Epithelial cell of proximal tubule (primary cell): ENCODE measurements around the gene HNRNPM. TPM values are rescaled to one million over a fixed set of nuclear protein-coding genes. Genes with fewer than 3 reads are reported as not detected.

Source experiments
- DNase-seq: peaks from one replicate; pipeline ENCODE4 v3.0.0-alpha.2; 2011; ENCODE audit warnings: low read depth
- H3K4me3 ChIP-seq: 2 replicates; pipeline ENCODE4 v1.5.1; 2011; ENCODE audit warnings: low read depth, mild to moderate bottlenecking, low read length
- total RNA-seq: library from RNA; depleted of rRNA; stranded (reverse); fragments of >200 nt; gene quantifications from 2 replicates; pipeline ENCODE4 v1.2.3, GENCODE V29; 2015
- TF ChIP-seq, protein P1 (sequence below): conservative IDR thresholded peaks from 2 replicates; pipeline ENCODE4 v1.5.1; 2012; ENCODE audit warnings: low read depth, mild to moderate bottlenecking, low read length

HNRNPM gene
- total RNA-seq, 1 donor from 2014 or later: 134 TPM

GRCh38 chr19:8445488-8446001, 770 bp downstream of the HNRNPM start:
- TF ChIP-seq, protein P1, sequence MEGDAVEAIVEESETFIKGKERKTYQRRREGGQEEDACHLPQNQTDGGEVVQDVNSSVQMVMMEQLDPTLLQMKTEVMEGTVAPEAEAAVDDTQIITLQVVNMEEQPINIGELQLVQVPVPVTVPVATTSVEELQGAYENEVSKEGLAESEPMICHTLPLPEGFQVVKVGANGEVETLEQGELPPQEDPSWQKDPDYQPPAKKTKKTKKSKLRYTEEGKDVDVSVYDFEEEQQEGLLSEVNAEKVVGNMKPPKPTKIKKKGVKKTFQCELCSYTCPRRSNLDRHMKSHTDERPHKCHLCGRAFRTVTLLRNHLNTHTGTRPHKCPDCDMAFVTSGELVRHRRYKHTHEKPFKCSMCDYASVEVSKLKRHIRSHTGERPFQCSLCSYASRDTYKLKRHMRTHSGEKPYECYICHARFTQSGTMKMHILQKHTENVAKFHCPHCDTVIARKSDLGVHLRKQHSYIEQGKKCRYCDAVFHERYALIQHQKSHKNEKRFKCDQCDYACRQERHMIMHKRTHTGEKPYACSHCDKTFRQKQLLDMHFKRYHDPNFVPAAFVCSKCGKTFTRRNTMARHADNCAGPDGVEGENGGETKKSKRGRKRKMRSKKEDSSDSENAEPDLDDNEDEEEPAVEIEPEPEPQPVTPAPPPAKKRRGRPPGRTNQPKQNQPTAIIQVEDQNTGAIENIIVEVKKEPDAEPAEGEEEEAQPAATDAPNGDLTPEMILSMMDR: no peak
- H3K4me3 ChIP-seq: peak overlapping the region; percentile 93
- DNase-seq: no peak

GRCh38 chr19:8446061-8446709, 1.4 kb downstream of the HNRNPM start:
- DNase-seq: no peak
- TF ChIP-seq, protein P1: no peak
- peak overlapping the region; percentile 93 for H3K4me3 ChIP-seq

DNA sequence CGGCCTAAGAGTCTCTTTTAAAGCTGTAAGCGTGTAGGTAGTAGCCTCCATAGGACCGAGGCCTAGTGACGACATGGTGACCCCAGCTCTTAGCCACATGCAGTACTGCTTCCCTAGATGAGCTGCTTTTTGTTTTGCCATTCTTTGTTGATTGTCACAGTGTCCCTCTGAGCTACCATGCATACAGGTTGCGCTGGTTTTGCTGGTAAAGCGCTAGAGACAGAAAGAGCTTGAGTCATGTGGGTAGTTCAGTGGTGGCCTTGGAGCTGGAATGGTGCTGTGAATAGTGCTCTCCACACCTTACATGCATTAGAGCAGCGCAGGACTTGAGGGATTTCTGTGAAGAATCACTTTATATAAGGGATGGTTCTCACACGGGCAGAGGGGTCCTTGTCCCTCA, 5.1 kb downstream of the HNRNPM start:
- TF ChIP-seq, protein P1: no peak
- no peak overlapping the region for H3K4me3 ChIP-seq
- no peak for DNase-seq

GRCh38 chr19:8451377-8451776, 6.6 kb downstream of the HNRNPM start:
- TF ChIP-seq, protein P1: no peak
- H3K4me3 ChIP-seq: peak overlapping the region; percentile 30
- DNase-seq: no peak

GRCh38 chr19:8451885-8452284, 7.1 kb downstream of the HNRNPM start:
- peak; percentile 73 for DNase-seq
- TF ChIP-seq, protein P1: no peak
- H3K4me3 ChIP-seq: peak overlapping the region; percentile 30

GRCh38 chr19:8452446-8453123, 7.8 kb downstream of the HNRNPM start:
- DNase-seq: no peak
- no peak overlapping the region for H3K4me3 ChIP-seq
- TF ChIP-seq, protein P1: no peak

DNA sequence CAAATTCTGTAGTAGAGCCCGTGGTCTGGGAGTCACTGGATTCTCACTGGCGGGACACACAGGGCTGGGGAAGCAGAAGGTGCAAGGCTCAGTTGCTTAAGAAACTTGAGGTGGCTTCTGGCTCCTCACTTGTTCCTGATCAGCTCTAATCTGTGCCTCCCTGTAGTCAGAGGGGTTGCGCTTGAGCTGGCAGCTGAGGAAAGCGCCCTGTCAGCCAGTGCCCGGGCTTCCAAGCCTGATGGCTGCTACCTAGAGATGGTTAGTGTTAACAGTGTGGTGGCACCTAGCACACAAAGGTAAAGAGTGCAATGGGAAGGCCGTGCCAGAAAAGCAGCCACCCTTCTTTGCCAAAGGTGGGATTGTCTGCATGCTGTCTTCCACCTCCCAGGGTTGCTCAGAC, 8.8 kb downstream of the HNRNPM start:
- DNase-seq: no peak
- H3K4me3 ChIP-seq: no peak overlapping the region
- TF ChIP-seq, protein P1: no peak
